Psoas muscle (tissue), 8 donors: Measurements from ENCODE around the gene KAT8. TPM values are rescaled to one million over a fixed set of nuclear protein-coding genes. Genes with fewer than 3 reads are reported as not detected.
"Not testable (repeated sequence)": the region's sequence is repeated elsewhere in the genome, so short reads cannot be mapped to it uniquely, and the experiment has no call there.

Experiments used
- ATAC-seq, 4 donors: fragments of 200-7000 bp; cut with Tn5 transposase; one replicate each; pipeline ENCODE4 v1.9.1; 2020; ENCODE audit warnings: moderate library complexity in 3 of 4, mild to moderate bottlenecking in 2 of 4
- DNase-seq, 2 donors: peaks; one replicate each; pipeline ENCODE4 v3.0.0-alpha.2; 2020
- H3K27ac ChIP-seq: fragments of 200-600 bp; one replicate; pipeline ENCODE4 v1.8.0; 2022
- H3K27me3 ChIP-seq, 3 donors: fragments of 200-600 bp in 1 of 3; one replicate each; pipeline versions ENCODE4 v1.6.1 to v1.8.0; 2013 to 2022; ENCODE audit warnings: low read length in 2 of 3, mild to moderate bottlenecking in 2 of 3, moderate library complexity in 1 of 3; ENCODE audit not compliant: insufficient read depth in 3 of 3
- H3K36me3 ChIP-seq, 2 donors: fragments of 200-600 bp in 1 of 2; one replicate each; pipeline versions ENCODE4 v1.6.1 to v1.8.0; 2013 to 2022; ENCODE audit warnings: low read depth in 1 of 2, mild to moderate bottlenecking in 1 of 2, moderate library complexity in 1 of 2; ENCODE audit not compliant: insufficient read depth in 1 of 2
- H3K4me1 ChIP-seq: fragments of 200-600 bp; one replicate; pipeline ENCODE4 v1.8.0; 2022
- H3K4me3 ChIP-seq: fragments of 200-600 bp; one replicate; pipeline ENCODE4 v1.8.0; 2022; ENCODE audit warnings: mild to moderate bottlenecking
- H3K9me3 ChIP-seq: fragments of 200-600 bp; one replicate; pipeline ENCODE4 v1.8.0; 2022
- CTCF ChIP-seq: fragments of 200-600 bp; IDR thresholded peaks from one replicate; pipeline ENCODE4 v1.8.0; 2022; ENCODE audit warnings: antibody characterized with exemption
- WGBS, 3 donors: extraction: QIAGEN DNeasy Blood & Tissue Kit; methylation state at CpG; one replicate each; pipeline versions ENCODE4 v1.1.6 to v1.1.7; 2013; 5-methylcytosine and 5-hydroxymethylcytosine counted together
- intact Hi-C, 2 donors: fragments of 100-400 bp; cut with DNase I; formaldehyde crosslinking; loops; one replicate each; pipeline versions ENCODE4 v1.11.0 to v1.14.2; 2022
- polyA plus RNA-seq, 3 donors: library from polyadenylated mRNA; stranded (reverse); fragments of 200-250 nt; gene quantifications; one replicate each; pipeline ENCODE4 v1.2.3, GENCODE V29; 2013
- total RNA-seq, 4 donors: library from RNA; stranded (reverse); fragmentation: NEBNext Ultra II Directional in 2 of 4; extraction: Animal tissue kit (Norgen Biotek cat#: 25700) in 2 of 4; gene quantifications; one replicate each; pipeline versions ENCODE4 v1.2.1 to v1.2.4, GENCODE V29; 2021 to 2023
- donor health status: healthy with polysubstance abuse.
- donor health status: DM: no; HTN: no; CAD: no; lungs with moderate emphysema.
- donor health status: Bipolar disorder and iron deficiency.
- donor health status: healthy.
- donor health status: DM: yes; HTN: yes; CAD: no.
- donor health status: DM: no; HTN: no; CAD: no.
- donor health status: DM: no; HTN: no; CAD: no.
- donor health status: DM: yes; HTN: yes; CAD: no.

Gene KAT8
- total and polyA plus RNA-seq, 7 donors = 36.1 to 75.4 (median 52.7) TPM

DNA sequence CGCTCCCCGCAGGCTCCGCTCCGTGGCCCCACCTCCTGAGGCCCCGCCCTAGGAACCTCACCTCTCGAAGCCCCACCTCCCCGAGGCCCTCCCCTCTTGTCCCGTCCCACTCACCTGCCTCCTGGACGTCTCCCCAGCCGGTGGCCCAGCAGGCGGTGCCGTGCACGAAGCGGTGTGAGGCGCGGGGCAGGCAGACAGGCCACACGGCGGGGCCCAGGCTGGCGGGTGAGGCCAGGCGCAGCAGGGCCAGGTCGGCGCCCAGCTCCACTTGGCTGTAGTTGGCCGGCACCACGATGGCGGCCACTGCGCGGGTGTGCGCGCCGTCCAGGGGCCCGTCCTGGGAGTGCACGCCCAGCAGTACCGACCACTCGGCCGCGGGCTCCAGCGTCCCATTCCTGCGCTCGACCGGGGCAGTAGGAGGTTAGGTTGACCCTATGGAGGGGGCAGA is 30.8 kb downstream of the KAT8 start:
- no peak for TF ChIP-seq CTCF
- 16 to 24% (median 17%) methylated on average over 36 to 40 of the region's 40 CpGs for WGBS, 3 donors
- no peaks in the 10 kb centered on the region for H3K36me3 ChIP-seq
- peaks cover 0 to 5% (median 5%) of the 10 kb centered on the region in 3 donors for H3K27me3 ChIP-seq
- H3K27ac ChIP-seq = no peak overlapping the region
- no peaks in the 10 kb centered on the region for H3K4me1 ChIP-seq
- no peak overlapping the region for H3K4me3 ChIP-seq
- no peak for ATAC-seq
- no peaks in the 10 kb centered on the region for H3K9me3 ChIP-seq
- intact Hi-C loops = loop anchor here in 1 of 2 donors (5.0 kb wide), 1 partner anchor 161 kb away; the partner anchor contains the start of gene HSD3B7
- DNase-seq = no peak

DNA sequence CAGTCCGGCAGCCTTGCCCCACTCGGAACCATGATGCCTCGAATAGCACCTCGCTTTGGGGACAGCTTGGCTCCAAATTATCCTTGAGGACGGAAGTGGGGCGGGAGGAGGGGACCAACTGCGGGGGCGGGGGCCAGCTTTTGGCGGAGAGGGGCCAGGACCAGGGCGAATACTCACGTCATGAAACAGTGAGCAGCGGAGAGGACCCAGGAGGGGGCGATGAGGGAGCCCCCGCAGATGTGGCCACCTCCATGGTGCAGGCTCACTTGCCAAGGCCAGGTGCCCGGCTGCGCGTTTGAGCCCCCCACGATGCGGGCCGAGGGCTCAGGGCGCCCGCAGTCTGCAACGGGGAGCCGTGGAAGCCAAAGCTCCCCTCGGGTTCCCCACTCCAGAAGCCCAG is 31.4 kb downstream of the KAT8 start:
- no peak overlapping the region for H3K27ac ChIP-seq
- no peak for DNase-seq
- H3K9me3 ChIP-seq = no peaks in the 10 kb centered on the region
- WGBS, 3 donors = 73 to 81% (median 76%) methylated on average over 24 to 25 of the region's 25 CpGs
- peaks cover 0 to 5% (median 5%) of the 10 kb centered on the region in 3 donors for H3K27me3 ChIP-seq
- no peaks in the 10 kb centered on the region for H3K4me1 ChIP-seq
- H3K36me3 ChIP-seq = no peaks in the 10 kb centered on the region
- TF ChIP-seq CTCF = no peak
- no peak for ATAC-seq
- intact Hi-C loops = loop anchor here in 1 of 2 donors (5.0 kb wide), 1 partner anchor 162 kb away; the partner anchor contains the start of gene HSD3B7
- no peak overlapping the region for H3K4me3 ChIP-seq

- Histone ChIP-seq H3K4me3 (no peak overlapping the region), H3K4me1 (no peaks in the 10 kb centered on the region), H3K27me3 (peaks cover 0 to 5% (median 5%) of the 10 kb centered on the region in 3 donors), H3K36me3 (no peaks in the 10 kb centered on the region), H3K9me3 (no peaks in the 10 kb centered on the region), H3K27ac (no peak overlapping the region)
- 74 to 87% (median 80%) methylated on average over 5 of the region's 5 CpGs for WGBS, 3 donors
- peak in 2 of 4 donors; percentile 22 to 26 for ATAC-seq
- TF ChIP-seq CTCF = no peak
- intact Hi-C loops = loop anchor here in 1 of 2 donors (5.0 kb wide), 1 partner anchor 162 kb away; the partner anchor contains the start of gene HSD3B7
- no peak for DNase-seq
Observed at GRCh38 chr16:31149332-31149731, 31.9 kb downstream of the KAT8 start.

GRCh38 chr16:31149894-31150890 is 32.7 kb downstream of the KAT8 start, which contains the start of gene PRSS36:
Gene PRSS36, minus strand, starts transcription at chr16:31150066. Its CDS starts 31 bp downstream, at chr16:31150035.
- WGBS, 3 donors = 53 to 57% (median 56%) methylated on average over 9 to 11 of the region's 11 CpGs
- H3K36me3 ChIP-seq = no peaks in the 10 kb centered on the region
- no peak within 1 kb of the TSS for H3K4me3 ChIP-seq
- peak in 3 of 4 donors; percentile 26 to 45 (median 36) for ATAC-seq
- no peak within 1 kb of the TSS for H3K27ac ChIP-seq
- H3K4me1 ChIP-seq = no peaks in the 10 kb centered on the region
- intact Hi-C loops = loop anchor here in 1 of 2 donors (5.0 kb wide), 1 partner anchor 163 kb away; the partner anchor contains the start of gene HSD3B7
- DNase-seq = no peak
- peaks cover 0 to 5% (median 5%) of the 10 kb centered on the region in 3 donors for H3K27me3 ChIP-seq
- H3K9me3 ChIP-seq = no peaks in the 10 kb centered on the region
- no peak for TF ChIP-seq CTCF

DNA sequence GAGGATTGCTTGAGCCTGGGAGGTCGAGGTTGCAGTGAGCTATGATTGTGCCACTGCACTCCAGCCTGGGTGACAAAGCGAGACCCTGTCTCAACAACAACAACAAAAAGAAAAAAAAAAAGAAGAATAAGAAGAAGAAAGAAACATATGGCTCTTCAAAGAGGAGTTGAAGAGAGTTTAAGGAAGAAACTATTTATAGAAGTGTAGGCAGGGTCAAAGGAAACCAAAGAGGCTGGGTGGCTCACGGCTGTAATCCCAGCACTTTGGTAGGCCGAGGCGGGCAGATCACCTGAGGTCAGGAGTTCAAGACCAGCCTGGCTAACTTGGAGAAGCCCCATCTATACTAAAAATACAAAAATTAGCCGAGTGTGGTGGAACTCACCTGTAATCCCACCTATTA is 33.5 kb downstream of the KAT8 start:
- not testable (repeated sequence) for H3K27ac ChIP-seq, H3K4me1 ChIP-seq

More for the DNA sequence above, 33.5 kb downstream of the KAT8 start:
- H3K36me3 ChIP-seq, H3K4me3 ChIP-seq, intact Hi-C loops, H3K9me3 ChIP-seq, H3K27me3 ChIP-seq, ATAC-seq, DNase-seq: not testable (repeated sequence)
- WGBS, 3 donors = 63 to 73% (median 63%) methylated on average over 6 of the region's 6 CpGs
